Kidney (tissue), 14 donors: ENCODE measurements around the gene HMOX1. TPM values are rescaled to one million over a fixed set of nuclear protein-coding genes. Genes with fewer than 3 reads are reported as not detected.
A peak's percentile ranks its signal among the peaks of the same experiment; 100 is the strongest.

ENCODE experiments used
- DNase-seq, 5 donors: peaks; one replicate each; pipeline ENCODE4 v3.0.0-alpha.2; 2013 to 2020
- FAIRE-seq: peaks from 2 replicates; lab custom pipeline; 2012; peaks lifted over from hg19 to GRCh38; lab: Jason Lieb, UNC
- H3K27ac ChIP-seq, 2 donors: one replicate each; pipeline ENCODE4 v1.7.0; 2013; ENCODE audit warnings: low read depth in 2 of 2, low read length in 2 of 2, inconsistent platforms in 1 of 2
- H3K27me3 ChIP-seq: one replicate; pipeline ENCODE4 v1.7.1; 2013; ENCODE audit warnings: low read length, inconsistent platforms; ENCODE audit not compliant: control insufficient read depth, insufficient read depth
- H3K36me3 ChIP-seq, 3 donors: one replicate each; pipeline versions ENCODE4 v1.7.0 to v1.7.1; 2013; ENCODE audit warnings: low read length in 3 of 3, control low read depth in 1 of 3, inconsistent platforms in 1 of 3; ENCODE audit not compliant: insufficient read depth in 3 of 3, control insufficient read depth in 2 of 3
- H3K4me1 ChIP-seq, 3 donors: one replicate each; pipeline versions ENCODE4 v1.7.0 to v1.7.1; 2013; ENCODE audit warnings: low read length in 3 of 3, inconsistent platforms in 1 of 3, low read depth in 1 of 3; ENCODE audit not compliant: control insufficient read depth in 2 of 3, insufficient read depth in 2 of 3
- H3K4me3 ChIP-seq, 3 donors: one replicate each; pipeline versions ENCODE4 v1.7.0 to v1.8.1; 2013; ENCODE audit warnings: low read length in 3 of 3, control low read depth in 1 of 3, inconsistent platforms in 1 of 3
- H3K9ac ChIP-seq, 3 donors: one replicate each; pipeline versions ENCODE4 v1.7.0 to v1.7.1; 2013; ENCODE audit warnings: low read length in 3 of 3, control low read depth in 1 of 3, inconsistent platforms in 1 of 3
- H3K9me3 ChIP-seq, 3 donors: one replicate each; pipeline versions ENCODE4 v1.7.0 to v1.7.1; 2013; ENCODE audit warnings: low read length in 3 of 3, control low read depth in 1 of 3, inconsistent platforms in 1 of 3; ENCODE audit not compliant: control insufficient read depth in 2 of 3, insufficient read depth in 1 of 3
- intact Hi-C: fragments of 100-400 bp; cut with DNase I; formaldehyde crosslinking; loops from one replicate; pipeline ENCODE4 v1.11.1; 2022
- polyA plus RNA-seq: library from polyadenylated mRNA; stranded (reverse); fragments of 350-450 nt; fragmentation: Illumina TruSeq; extraction: RNeasy Lipid Tissue Mini Kit (QIAGEN cat#74804); gene quantifications from one replicate; pipeline ENCODE4 v1.2.3, GENCODE V29; 2014; ENCODE audit warnings: low read depth, low replicate concordance; ENCODE audit not compliant: insufficient read depth
- total RNA-seq: library from RNA; stranded (reverse); fragmentation: NEBNext Ultra II Directional; extraction: Animal tissue kit (Norgen Biotek cat#: 25700); gene quantifications from one replicate; pipeline ENCODE4 v1.2.1, GENCODE V29; 2021
- TF ChIP-seq, protein P1 (sequence below): IDR thresholded peaks from 3 replicates; pipeline ENCODE4 v1.5.1; 2012; ENCODE audit warnings: mild to moderate bottlenecking, moderate library complexity, borderline replicate concordance; ENCODE audit not compliant: insufficient read depth; ENCODE audit errors: extremely low read depth
- donor health status: control.
- donor health status: control.
- donor health status: control.
- donor health status: control.
- donor health status: control.
- donor health status: DM: yes; HTN: yes; CAD: no.
- donor health status: Normal renal cell carcinoma (clear cell type).

Gene HMOX1
- total and polyA plus RNA-seq, 2 donors from 2014 or later = 37.7 to 234 TPM

DNA sequence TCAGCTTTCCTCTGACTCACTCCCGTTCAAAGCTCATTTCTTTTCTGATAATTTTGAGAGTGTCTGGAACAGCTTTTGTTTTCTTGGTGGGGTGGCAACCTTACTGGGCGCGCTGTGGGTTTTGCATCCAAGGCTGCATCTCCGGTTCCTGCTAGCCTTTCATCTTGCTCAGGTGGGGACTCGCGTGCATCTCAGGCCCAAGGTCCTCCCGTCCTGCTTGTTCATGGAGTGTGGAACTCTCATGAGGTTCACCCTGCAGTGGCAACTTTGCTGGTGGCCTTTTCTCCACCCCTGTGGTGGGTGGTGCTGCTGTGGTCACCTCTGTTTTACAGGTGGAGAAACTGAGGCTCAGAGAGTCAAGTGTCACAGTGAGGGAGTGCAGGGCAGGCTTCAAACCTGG, 44.6 kb downstream of the HMOX1 start:
- peaks cover 0 to 12% (median 6%) of the 10 kb centered on the region in 3 donors for H3K36me3 ChIP-seq
- H3K4me1 ChIP-seq = no peaks in the 10 kb centered on the region
- H3K9me3 ChIP-seq = no peaks in the 10 kb centered on the region
- intact Hi-C loops = no loop called here
- no peak overlapping the region for H3K27ac ChIP-seq
- no peaks in the 10 kb centered on the region for H3K27me3 ChIP-seq
- no peak for FAIRE-seq
- no peak overlapping the region for H3K9ac ChIP-seq
- TF ChIP-seq, protein P1, sequence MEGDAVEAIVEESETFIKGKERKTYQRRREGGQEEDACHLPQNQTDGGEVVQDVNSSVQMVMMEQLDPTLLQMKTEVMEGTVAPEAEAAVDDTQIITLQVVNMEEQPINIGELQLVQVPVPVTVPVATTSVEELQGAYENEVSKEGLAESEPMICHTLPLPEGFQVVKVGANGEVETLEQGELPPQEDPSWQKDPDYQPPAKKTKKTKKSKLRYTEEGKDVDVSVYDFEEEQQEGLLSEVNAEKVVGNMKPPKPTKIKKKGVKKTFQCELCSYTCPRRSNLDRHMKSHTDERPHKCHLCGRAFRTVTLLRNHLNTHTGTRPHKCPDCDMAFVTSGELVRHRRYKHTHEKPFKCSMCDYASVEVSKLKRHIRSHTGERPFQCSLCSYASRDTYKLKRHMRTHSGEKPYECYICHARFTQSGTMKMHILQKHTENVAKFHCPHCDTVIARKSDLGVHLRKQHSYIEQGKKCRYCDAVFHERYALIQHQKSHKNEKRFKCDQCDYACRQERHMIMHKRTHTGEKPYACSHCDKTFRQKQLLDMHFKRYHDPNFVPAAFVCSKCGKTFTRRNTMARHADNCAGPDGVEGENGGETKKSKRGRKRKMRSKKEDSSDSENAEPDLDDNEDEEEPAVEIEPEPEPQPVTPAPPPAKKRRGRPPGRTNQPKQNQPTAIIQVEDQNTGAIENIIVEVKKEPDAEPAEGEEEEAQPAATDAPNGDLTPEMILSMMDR = no peak
- DNase-seq = peak in 1 of 5 donors; percentile 19
- no peak overlapping the region for H3K4me3 ChIP-seq

DNA sequence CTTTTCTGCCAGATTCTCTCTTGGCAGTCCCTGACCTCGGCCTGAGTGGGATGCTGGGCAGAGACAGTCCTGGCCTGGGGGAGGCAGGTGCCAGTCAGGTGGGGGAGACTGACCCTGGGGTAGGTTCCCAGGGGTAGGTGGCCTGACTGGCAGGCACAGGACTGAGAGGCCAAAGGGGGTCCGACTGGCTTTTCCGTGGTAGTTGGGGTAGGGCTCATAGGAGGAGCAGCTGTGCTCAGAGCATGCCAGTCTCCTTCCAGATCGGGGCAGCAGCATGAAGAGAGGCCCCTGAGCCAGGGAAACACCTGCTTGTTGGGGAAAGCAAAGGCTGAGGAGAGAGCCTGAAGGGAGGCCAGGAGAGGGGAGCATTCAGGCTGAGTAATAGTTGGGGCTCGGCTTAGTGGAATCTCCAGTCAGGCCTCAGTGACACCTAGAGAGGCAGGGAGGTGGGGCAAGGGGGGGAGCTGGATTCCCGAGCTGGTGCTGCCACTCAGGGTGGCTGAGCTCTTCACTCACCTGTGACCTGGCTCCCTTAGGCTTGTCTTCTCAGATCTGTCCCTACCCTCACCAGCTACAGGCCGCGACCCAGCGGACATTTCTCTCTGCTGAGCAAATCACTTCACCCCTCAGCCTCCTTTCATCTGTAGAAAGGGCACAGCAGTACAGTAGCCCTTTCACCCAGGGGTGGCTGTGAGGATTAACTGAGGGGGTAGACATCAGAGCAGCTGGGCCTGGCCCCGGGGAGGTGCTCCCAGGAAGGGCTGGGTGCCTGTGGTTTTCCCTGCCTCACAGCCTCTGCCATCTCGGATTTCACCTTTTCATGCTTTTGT, 45.3 kb downstream of the HMOX1 start:
- Histone ChIP-seq H3K27me3 (no peaks in the 10 kb centered on the region), H3K36me3 (peaks cover 0 to 11% (median 4%) of the 10 kb centered on the region in 3 donors), H3K4me1 (peaks cover 0 to 2% (median 2%) of the 10 kb centered on the region in 3 donors), H3K27ac (no peak overlapping the region), H3K9me3 (no peaks in the 10 kb centered on the region), H3K9ac (no peak overlapping the region), H3K4me3 (no peak overlapping the region)
- TF ChIP-seq, protein P1 = no peak
- DNase-seq (peak; percentile 19 to 59 (median 42)), FAIRE-seq (no peak)
- intact Hi-C loops = no loop called here

DNA sequence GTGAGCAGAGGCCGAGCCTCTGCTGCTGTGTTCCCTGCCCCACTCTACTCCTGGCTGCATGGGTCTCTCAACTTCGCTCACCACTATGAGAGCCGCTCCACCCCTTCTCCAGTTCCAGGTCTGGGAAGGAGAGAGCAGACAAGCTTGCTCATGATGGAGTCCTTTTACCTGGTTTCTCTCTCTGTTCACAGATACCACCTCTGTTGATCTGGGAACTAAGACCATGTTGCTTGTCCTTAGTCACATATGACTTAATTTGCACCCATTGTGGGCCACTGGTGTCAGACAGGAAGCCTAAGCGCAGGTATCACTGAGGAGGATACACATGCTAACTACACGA, 45.9 kb downstream of the HMOX1 start:
- no peak overlapping the region for H3K27ac ChIP-seq
- TF ChIP-seq, protein P1 = no peak
- DNase-seq (peak in 1 of 5 donors; percentile 46), FAIRE-seq (no peak)
- H3K4me3 ChIP-seq = no peak overlapping the region
- no peak overlapping the region for H3K9ac ChIP-seq
- H3K27me3 ChIP-seq = no peaks in the 10 kb centered on the region
- intact Hi-C loops = no loop called here
- peaks cover 0 to 8% (median 2%) of the 10 kb centered on the region in 3 donors for H3K36me3 ChIP-seq
- peaks cover 0 to 4% (median 2%) of the 10 kb centered on the region in 3 donors for H3K4me1 ChIP-seq
- no peaks in the 10 kb centered on the region for H3K9me3 ChIP-seq
